GM21576 (cell line): ENCODE data around the gene CNTN5.

ENCODE experiments used
- ATAC-seq: cut with Tn5 transposase; IDR thresholded peaks from one replicate; pipeline ENCODE4 v1.9.1; 2021; ENCODE audit warnings: mild to moderate bottlenecking, moderate library complexity; ENCODE audit not compliant: unreplicated experiment

CNTN5 gene

DNA sequence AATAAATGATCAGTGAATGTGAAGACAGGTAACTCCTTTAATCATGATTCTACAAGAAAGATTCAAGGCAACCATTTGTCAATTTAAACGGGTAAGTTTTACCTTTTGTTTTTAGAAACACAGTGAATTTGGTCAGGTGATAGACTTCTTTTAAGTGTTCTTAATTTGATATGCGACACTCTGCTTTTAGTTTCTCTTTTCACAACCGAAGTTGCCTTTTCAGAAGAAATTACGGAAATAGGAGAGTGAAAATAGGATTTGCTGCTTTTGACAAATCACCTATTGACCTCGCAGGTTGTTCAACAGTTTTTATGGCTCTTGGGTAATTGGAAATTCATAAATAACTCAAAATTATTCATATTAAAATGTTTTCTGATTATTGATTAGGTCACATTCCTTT is 142.1 kb downstream of the CNTN5 start:
- ATAC-seq = no peak

DNA sequence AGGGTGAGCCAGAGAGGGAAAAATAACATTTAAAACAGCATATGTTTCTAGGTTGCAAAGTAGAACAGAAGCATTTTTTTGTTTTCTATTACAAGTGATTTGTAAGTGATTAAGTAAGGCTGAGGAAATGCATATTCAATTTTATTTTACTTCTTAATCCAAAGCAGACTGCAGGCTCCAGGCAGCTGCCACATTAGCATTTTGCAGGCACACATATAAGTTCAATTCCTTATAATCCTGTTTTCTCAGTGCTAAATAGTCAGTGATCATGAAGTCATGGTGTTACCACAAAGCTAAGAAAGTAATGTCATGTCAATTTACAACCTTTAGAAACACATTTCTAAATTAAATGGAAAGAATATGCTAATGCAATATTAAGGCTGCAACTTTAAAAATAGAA is 149.8 kb downstream of the CNTN5 start:
- no peak for ATAC-seq

DNA sequence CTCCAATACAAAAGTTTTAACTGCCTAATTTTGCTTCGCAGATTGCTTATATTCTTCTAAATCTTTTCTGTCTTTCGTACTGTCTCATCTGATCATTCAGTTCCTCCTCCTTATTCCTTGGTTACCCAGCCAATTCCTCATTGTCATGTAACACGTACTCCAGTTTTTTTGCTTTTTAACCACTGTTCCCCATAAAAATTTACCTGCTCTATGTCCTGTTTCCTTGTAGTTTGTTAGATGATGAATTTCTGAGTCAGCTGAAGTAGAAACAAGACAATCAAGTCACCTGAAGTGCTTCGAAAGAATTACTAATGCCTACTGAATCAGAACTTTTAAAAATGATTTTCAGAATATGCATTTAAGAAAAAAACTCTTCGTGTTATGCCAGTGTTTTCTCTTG is 150.6 kb downstream of the CNTN5 start:
- no peak for ATAC-seq

DNA sequence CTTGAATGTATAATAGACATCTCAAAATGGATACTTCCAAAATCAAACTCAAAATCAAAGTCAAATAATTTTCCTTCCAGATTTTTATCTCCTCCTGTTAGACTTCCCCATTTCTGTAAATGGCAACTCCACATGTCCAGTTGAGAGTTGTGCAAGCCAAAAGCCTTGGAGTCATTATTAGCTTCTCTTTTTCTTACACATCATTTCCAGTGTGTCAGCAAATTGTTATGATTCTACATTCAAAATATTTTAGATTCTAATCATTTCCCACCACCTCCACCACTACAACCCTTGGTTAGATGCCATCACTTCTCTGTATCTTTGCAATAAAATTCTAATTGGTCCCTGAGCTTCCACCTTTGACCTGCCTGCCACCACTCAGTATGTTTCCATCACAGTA is 155.7 kb downstream of the CNTN5 start:
- no peak for ATAC-seq

DNA sequence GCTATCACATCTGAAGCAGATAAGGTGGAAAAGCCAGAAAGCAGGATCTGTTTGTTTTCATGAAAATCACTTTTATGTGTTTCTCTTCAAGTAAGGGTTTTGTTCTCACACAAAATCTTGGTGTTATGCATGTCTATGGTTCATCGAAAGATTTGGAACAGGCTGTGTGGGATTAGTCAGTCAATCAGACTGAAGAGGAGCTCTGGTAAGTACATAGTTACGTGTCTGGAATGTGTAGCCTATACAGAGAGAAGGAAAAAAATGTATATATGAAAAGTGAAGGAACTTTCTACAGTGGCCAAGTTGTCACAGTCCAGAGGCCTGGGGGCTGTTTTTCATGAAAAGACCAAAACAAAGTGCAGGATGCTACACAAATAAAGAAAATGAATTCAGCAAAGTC is 156.7 kb downstream of the CNTN5 start:
- ATAC-seq = no peak

DNA sequence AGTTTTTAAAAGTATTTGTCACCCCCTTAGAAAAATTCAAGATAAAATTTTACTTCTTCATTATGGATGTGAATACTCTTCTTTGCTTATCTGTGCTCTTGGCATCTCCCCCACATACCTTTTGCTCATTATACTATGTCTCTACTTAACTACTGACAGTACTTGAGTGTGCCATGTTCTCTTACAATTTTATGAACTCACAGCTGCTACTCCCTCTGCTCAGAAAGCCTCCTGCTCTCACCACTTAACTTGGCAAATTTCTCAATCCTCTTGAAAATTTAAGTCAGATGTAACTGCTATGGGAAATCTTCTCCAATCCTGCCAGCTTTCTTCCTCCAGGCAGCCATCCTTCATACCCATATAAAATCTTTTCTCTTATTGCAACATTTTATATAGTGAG is 163.4 kb downstream of the CNTN5 start:
- ATAC-seq = no peak

DNA sequence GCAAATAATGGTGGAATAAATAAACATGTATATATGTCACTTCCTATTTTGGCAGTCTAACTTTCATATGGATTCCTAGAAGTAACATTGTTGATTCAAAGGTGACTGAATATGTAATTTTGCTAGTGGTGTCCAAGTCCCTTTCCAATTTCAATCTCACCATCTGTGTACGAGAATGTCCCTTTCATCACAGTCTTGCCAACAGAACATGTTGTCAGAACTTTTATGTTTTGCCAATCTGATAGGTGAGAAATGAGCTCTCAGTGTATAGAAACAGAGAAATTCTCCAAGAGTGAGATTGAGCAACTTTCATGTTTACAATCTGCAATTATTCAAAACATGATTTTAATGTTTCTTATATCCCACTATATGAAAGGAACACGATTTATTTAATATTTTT is 167.5 kb downstream of the CNTN5 start:
- no peak for ATAC-seq

DNA sequence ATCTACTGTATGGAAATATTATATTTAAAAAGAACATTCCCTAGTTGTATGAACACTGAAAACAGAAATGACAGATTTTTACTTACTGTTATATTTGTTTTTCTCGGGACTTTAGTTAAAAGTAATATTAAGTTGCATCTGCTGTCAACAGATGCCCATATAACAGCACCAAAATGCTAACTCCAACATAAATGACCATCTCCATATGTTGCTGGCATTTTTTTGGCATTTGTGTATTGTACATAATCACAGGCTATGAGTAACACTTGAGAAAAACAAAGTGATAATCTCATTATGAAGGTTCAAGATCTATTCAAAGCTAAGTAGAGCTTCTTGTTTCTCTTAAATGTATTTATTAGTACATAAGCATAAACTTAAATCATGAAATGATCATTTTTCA is 172.0 kb downstream of the CNTN5 start:
- ATAC-seq = no peak

DNA sequence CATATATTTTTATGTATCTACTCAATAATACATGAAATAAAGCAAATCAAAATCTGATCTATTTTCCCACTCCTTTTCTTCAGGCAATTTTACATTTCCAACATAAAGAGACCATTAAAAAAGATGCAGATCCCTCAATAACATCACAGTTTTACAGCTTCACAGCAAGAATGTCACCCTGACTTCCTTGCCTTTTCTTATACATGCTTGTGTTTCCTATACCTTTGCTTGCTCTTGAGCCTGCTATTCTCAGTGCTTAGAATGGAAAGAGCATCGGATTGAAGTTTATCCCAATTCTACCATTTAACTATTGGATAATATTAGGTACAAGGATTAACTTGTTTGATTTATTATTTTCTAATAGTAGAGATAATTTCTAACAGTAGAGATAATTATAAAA is 176.7 kb downstream of the CNTN5 start:
- no peak for ATAC-seq

DNA sequence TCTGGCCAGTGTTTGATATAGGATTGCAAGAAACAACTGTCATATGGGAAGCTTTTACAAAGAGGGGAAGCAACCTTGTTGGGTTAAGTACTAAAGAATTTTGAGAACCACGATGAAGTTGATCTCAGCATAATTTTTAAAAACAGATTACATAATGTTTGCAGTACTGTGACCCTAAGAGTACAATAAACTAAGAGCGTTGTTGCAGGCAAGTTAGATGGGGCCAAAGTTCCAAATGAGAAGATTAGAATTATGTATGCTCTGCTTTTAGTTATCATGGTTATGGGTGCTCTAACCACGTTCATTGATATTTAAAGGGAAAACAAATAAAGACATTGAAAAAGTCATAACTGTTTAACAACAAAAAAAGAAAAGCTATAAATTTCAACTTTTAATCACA is 177.5 kb downstream of the CNTN5 start:
- no peak for ATAC-seq

DNA sequence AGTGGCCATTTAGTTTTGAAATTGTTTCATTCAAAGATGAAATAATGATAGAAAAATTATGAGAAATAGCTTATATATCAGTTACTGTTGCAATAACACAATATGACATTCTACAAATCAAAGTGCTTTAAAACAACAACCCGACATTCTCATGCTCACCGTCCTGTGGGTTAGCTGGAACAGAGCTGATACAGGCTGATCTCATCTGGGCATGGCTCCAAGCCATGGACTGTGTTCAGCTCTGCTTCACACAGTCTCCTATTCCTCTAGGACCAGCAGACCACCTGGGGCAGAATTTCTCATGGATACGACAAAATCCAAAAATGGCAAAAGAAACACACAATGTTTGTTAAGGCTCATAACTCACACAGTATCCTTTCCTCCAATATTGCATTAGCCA is 178.6 kb downstream of the CNTN5 start:
- ATAC-seq = no peak

DNA sequence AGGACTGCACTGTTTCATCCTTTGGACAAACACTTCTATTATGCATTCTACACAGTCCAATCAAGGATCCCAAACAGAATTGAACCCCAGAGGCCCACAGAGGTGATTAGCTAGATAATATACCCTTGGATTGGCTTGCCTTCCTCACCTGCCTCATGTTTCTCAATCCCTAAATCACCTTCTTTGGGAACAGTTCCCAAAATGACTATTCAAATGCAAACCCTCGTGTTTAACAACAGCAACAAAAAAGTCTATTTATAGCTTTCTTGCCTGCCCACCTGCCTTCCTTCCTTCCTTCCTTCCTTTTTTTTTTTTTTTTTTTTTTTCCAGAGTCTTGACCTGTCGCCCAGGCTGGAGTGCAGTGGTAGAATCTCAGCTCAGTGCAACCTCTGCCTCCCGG is 180.0 kb downstream of the CNTN5 start:
- ATAC-seq = no peak

DNA sequence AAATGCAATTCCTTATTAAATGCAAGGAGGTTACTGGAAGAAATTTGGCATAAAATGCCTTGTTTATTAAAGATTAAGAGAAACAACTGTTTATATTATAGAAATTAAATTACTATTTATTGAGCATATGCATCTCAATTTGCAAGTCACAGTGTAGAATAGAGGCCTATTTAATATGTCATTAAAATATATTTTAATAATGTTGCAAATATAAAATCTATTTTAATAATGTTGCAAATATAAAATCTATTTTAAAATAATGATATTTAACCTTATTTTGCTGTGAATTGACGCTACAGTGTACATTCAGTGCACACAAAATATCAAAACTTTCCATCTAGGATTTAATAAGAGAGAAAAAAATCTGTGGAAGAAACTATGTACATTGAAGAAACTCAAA is 188.1 kb downstream of the CNTN5 start:
- ATAC-seq = no peak

DNA sequence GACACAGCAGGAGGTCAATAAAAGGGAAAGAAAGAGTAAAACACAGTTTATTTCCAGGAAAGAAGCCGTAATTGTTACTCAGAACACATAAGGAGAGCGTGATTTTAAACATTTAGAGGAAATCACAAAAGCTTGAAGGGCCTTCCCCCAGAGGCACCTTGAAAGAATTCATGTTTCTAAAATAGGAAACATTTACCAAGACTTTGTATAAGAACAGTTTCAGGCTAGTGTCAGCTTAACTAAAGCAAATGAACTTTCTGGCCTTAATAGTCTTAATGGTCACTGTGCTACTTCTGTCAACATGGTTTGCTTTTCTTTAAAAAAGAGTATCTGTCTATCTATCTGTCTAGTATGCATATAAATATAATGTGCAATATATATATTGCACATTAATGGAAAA is 208.8 kb downstream of the CNTN5 start:
- no peak for ATAC-seq

DNA sequence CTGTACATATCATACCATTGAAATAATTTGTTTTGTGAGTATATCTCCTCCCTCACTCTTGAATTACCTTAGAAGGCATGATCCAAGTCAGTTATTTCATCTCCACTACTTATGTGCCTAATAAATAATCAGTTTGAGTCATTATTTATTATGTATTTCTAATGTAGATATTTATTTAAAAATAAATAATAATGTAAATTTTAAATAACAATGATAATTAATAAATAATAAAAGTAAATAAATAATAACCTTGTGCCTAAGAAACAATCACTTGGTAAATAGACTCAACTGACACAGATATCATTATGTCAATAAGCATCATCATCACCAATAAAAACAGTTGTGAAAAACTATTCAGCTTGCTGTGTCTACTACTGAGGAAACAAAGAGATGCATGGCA is 213.8 kb downstream of the CNTN5 start:
- ATAC-seq = no peak

DNA sequence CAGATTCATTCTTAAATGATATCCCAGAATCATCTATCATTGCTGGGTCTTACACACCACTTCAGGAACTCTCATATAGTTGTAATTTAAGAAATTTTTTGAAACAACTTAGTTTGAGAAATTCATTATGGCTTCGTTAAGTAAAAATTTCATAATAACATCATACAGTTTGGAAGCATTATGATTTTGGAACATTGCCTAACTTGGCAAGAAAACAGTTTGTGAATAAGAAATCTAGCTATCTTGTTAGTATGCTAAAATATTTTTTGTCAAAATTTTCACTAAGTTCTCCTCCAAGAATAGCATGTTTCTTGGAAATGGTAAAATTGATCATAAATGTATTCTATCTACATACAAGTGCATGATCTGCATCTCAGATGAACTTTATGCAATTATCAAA is 217.7 kb downstream of the CNTN5 start:
- no peak for ATAC-seq

DNA sequence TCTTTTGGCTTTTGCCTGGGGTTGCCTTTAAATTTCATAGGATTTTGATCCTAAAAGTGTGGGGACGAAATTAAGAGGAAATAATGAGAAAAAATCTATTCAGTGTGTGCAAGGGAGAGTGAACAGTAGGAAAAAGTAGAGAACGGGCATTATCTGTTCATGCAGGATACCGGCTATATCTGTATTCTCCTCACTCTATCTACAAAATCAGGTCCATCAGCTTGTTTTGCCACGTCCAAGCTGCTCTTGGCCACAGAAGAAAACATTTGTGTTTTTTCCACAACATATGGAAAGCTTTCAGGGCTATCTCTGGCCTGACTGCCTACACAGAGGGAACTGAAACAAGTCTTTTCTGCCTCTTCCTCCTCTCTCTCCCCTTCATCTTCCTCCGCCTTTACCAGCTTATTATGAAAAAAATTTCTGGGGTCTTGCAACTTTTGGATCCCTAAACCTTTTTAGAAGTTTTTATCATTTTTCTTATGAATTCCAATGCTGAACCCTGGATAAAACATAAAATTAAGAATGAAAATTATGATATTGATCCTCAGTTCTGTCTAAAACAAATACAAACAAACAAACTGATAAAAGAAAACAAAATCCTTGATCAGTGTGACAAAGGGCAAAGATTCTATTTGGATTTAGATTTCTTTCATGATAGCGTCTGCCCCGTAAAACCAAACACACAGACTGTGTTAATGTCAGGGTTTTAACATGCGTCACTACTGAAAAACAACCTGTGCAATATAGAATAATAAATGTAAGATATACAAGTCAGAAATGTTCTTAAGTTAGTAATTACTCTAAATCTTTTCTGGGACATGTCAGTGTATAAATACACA is 219.7 kb downstream of the CNTN5 start:
- no peak for ATAC-seq

DNA sequence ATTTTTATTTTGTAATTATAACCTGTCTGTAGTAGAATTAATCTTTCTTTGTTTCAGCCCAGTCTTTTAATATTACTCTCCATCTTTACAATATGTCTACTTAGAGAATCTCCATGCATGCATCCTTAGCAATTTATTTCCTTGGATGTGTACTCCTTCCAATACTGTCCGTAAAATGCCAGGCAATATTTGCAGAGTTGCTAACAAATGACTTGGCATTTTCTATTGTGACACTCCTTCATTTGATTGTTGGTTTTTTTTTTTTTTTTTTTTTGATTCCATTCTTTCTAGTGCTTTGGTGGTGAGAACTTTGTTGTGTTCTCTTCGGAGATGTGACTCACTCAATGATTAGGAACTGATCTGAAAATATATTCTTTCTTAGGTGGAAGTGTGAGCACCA is 220.3 kb downstream of the CNTN5 start:
- ATAC-seq = no peak

DNA sequence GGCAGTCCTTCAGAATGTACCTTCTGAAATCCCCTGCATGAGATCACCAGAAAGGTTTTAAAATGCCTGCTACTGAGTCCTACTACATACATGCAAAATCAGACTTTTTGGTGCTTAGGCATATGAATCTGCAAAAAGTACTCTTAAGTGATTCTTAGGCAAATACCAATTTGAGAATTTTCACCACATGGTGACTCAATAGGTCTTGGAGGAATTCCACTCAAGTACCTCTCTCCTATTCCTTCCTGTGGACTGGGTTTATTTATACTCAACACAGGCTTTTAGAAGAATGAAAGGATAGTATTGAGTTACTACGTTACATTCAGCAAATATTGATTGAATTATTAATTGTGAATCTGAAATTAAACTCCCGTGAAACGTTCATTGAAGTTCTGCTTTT is 223.9 kb downstream of the CNTN5 start:
- ATAC-seq = no peak

DNA sequence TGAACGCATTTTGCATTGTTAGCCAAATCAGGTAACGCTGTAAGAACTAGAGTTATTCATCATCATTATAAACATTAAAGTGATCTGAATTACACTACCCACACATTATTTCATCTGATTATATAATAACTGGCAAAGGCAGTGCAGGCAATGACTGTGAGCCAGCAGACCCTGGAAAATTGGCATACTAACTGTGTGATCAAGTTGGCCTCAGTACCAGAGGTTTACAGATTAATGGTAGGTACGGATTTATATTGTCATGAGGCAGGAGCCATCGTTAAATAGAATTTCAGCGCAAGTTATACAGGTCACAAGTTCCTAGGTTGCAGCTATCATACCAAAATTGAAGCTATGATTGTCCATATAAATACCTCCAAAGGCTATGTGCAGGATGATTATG is 225.4 kb downstream of the CNTN5 start:
- no peak for ATAC-seq

DNA sequence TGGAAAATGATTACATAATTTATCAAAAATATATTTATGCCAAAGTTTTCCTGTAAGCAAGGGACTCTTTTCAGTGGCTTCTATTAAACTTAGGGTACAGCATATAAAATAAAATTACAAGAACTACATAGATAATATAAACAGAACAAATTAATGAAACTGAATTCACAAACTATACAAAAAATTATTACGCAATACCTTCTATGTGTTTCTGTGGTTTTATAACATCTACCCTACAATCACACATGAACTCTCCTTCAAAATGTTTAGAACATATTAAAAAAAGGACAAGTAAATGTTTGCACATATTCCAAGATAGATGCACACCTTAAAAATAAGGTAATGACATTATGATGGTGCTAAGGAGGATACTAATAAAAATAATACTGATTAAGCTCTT is 235.9 kb downstream of the CNTN5 start:
- ATAC-seq = no peak

DNA sequence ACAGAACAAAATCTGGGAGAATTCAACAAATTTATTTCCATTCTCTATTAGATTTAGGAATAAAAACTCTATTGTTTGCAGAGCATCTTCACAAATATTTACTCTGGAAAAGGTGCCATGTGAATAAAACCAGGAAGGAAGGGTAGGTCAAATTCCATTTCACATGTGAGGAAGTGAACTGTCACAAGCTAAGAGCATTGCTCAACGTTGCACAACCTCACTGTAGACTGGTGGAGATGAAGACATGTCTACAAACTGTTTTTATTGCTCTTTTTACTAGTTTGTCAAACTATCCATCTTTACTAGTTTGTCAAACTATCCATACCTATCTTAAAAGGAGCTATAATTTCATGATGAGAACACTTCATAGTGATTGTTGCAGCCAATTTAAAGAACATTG is 236.4 kb downstream of the CNTN5 start:
- ATAC-seq = no peak

DNA sequence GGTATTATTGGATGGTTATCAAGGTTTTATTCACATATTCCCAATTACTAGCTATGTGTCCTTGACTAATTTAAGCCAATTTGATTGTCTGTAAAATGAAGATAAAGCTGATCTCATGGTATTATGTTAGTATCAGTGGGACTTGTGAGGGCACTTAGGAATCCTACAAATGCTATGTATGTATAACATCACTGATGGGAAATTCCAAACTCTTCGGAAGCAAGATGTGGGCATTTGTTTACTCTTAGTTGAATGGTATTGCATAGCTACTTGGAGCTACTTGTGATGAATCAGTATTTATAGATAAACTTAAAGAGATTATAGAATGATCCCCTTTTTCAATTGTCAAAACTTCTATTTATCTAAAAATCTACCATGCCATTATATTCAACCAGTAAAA is 239.9 kb downstream of the CNTN5 start:
- ATAC-seq = no peak
